ENCODE data around the gene CATSPERZ.
A peak's percentile ranks its signal among the peaks of the same experiment; 100 is the strongest.

CATSPERZ gene

DNA sequence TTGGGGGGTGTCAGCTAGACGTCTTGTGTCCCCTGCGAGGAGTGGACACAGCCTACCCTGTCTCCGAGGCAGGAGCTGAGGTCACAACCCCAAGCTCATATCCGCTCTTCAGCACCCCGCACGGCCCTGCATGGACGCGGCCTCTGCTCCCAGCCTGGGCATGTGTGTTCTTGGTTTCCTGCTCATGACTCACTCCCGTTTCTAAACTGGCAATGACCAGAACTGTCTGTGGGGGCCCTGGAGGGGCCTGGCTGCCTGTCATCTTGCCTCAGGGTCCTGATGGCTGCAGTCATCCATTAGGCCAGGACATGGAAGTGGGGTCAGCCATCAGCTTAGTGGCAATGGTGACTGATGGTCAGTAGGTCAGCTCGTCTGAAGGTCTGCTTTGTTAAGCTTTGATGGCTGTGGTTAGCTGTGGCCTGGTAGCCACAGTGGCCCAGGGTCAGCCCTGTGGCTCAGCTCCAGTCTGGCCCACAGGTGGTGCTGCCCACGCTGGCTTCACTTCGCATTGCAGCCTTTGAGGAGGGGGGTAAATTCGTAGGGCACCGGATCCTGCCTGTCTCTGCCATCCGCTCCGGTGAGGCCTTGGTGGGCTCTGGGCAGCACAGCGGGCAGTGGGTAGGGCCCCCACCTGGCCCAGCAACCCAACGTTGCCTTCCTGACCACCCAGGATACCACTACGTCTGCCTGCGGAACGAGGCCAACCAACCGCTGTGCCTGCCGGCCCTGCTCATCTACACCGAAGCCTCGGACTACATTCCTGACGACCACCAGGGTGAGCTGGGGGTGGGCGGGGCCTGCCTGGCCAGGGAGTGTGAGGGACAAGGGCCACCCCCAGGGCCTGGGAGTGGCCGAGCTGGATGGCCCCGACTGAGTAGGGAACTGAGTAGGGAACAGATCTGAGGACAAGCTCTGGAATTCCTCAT lies 36.9 kb upstream of the CATSPERZ start:
- intact Hi-C loops (cut with DNase I): no loop called here
- no peak for DNase-seq

DNA sequence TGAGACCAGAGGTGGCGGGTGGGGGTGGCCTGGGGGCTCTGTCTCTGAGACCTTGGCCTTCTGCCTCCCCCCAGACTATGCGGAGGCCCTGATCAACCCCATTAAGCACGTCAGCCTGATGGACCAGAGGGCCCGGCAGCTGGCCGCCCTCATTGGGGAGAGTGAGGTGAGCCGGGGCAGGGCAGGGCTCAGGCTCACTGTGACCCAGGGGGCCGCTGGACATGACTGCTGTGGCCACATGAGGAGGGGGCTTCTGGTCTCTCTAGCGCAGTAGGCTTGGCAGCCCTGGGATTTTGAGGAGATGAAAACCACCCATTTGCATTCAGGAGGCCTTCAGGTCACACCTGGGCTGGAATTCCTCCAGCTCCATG lies 36.2 kb upstream of the CATSPERZ start:
- intact Hi-C loops (cut with DNase I): no loop called here
- DNase-seq: no peak

DNA sequence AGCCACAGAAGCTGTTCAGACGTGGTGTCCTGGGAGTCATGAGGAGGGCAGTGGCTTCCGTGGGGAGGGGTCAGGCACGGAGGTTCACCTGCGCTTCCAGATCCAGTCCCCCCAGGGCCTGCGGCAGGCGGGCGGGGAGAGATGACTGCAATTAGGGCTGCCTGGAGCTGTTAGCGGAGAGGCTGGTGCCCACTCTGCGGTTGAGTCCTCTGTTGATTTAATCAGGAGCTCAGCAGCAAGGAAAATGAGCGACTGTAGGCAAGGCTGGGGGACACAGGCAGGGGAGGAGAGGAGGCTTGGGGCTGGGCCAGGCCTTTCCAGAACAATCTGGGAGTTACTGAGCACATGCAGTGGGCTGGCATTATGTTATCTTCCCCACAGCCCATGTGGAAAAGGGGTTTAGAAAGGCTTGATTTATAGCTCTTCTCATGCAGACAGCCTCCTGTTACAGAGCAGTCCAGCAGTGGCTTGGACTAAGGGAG lies 35.7 kb upstream of the CATSPERZ start:
- no peak for DNase-seq
- intact Hi-C loops (cut with DNase I): no loop called here

DNA sequence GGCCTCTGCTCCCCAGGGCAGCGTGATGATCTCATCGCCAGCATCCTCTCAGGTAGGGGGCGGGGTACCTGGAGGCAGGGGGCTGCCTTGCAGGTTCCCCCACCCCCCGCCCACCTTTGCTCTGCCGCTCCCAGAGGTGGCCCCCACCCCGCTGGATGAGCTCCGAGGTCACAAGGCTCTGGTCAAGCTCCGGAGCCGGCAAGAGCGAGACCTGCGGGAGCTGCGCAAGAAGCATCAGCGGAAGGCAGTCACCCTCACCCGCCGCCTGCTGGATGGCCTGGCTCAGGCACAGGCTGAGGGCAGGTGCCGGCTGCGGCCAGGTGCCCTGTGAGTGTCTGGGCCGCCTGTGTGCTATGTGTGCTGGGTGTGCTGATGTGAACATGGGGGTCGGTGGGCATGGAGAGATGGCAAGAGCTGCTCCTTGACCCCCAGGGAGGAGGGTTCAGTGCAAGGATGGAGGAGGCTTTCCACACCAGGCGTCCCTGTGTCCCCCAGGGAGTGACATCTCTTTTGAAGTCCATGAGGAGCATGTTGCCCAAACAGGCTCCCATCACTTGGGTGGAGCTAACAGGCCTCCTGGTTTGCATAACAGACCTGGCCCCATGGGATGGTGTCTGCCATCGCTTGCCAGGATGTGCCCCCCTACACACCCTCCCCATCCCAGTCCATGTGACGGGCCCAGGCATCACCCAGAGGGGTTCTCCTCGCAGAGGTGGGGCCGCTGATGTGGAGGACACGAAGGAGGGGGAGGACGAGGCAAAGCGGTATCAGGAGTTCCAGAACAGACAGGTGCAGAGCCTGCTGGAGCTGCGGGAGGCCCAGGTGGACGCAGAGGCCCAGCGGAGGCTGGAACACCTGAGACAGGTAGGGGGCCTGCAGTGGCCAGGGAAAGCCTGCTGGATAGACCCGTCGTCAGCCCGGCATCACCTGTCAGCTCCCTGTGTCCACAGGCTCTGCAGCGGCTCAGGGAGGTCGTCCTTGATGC lies 34.7 kb upstream of the CATSPERZ start:
- intact Hi-C loops (cut with DNase I): no loop called here
- DNase-seq: no peak

DNA sequence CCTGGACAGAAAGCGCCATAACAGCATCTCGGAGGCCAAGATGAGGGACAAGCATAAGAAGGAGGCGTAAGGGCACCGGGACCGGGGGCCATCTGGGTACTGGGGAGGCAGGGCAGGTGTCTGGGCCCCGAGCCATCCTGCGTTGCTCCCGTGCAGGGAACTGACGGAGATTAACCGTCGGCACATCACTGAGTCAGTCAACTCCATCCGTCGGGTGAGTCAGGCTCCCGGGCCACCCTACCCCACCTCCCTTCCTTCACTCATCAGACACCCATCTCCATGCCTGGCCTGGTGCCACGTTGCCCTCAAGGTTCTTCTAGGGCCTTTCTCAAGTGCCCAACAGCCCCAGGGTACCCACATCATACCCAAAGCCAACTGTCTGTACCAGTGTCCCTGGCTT lies 33.8 kb upstream of the CATSPERZ start:
- DNase-seq: no peak
- intact Hi-C loops (cut with DNase I): no loop called here

DNA sequence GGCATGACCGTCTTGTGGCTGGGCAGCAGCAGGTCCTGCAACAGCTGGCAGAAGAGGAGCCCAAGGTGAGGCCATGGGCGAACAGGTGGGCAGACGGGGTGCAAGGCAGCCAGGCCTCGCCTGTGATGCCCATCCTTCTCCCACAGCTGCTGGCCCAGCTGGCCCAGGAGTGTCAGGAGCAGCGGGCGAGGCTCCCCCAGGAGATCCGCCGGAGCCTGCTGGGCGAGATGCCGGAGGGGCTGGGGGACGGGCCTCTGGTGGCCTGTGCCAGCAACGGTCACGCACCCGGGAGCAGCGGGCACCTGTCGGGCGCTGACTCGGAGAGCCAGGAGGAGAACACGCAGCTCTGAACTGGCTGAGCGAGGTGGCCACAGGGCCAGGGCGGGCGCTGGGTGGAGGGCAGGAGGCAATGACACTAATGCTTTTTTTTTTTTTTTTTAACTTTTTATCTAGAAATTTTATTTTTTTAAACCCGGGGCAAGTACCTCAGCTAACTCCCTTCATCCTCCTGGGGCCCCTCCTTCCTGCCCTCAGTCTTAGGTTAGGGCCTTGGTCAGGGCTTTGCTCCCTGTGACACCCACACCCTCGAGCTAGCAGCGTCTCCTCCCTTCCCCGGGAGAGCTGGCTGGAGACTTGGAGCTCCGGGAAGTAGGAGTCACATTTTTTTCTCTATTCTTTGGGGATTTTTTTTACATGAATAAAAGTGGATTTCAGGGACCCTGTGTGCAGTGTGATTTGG lies 32.8 kb upstream of the CATSPERZ start:
- DNase-seq: no peak
- intact Hi-C loops (cut with DNase I): no loop called here

DNA sequence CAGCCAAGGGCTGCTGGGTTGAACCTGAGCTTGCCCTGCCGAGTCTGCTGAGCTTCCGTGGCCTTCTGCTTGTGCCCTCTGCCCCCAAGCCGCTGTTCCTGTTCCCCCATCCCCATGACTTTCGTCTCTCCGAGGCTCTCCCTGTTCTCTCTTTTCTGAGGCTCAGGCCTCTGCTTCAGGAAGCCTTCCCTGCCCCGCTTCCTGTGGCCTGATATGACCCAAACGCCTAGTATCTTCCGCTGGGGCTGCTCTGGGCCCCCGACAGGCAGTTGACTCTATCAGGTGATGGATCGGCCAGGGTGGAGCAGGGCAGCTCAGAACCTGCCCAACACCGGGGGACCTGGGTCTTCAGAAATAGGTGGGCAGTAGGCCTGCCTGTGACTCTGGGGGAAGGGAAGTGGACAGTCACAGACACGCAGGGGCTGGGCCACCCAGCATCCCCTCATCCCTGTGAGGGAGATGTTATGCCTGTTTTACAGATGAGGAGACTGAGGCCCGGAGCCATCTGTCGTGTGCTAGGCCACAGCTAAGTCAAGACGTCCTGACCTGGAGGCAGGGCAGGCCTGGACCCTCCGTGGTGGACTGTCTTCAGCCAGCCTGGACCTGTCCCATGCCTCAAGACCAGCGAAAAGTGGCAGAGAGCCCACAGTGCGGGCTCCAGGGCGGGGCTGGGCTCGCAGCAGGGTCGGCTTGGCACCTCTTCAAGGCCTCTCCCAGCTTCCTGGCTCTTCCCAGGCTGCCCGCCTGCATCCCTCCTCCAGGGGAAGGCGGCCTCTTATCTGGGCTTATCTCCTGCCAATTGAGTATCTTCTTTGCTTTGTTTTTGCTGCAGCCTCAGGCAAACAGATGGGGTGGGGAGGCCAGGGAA lies 31.9 kb upstream of the CATSPERZ start:
- intact Hi-C loops (cut with DNase I): no loop called here
- DNase-seq: no peak

DNA sequence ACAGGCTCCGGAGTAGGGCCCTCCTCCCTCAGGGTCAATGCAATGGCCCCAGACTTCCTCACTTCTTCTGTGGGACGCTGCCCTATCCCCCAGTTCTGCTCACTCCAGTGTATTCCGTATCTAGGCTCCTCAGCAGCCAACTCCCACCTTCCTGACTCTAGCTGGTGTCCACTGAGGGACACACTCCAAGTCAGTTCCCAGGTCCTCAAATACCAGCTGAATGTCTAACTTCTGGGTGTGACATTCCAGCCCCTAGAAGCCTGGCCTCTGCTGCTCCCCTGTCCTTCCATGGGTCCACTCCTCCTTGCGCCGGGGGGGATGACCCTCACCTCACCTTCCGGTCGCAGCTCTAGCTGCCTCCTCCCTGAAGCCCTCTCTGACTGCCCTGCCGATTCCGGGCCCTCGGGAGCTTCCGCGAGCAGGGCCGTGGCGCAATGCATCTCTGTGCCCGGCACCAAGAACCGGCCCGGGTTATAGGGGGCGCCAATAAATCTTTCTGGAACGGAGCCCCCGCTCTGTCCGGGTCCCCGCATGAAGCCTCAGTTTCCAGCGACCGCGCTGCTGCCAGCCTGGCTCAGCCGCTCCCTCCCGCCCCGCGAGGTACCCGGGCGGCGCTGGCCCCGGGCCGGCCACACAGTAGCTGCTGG lies 31.1 kb upstream of the CATSPERZ start:
- peak in 17 of 42 donors; percentile 28 to 72 (median 52) for DNase-seq
- intact Hi-C loops (cut with DNase I): no loop called here

DNA sequence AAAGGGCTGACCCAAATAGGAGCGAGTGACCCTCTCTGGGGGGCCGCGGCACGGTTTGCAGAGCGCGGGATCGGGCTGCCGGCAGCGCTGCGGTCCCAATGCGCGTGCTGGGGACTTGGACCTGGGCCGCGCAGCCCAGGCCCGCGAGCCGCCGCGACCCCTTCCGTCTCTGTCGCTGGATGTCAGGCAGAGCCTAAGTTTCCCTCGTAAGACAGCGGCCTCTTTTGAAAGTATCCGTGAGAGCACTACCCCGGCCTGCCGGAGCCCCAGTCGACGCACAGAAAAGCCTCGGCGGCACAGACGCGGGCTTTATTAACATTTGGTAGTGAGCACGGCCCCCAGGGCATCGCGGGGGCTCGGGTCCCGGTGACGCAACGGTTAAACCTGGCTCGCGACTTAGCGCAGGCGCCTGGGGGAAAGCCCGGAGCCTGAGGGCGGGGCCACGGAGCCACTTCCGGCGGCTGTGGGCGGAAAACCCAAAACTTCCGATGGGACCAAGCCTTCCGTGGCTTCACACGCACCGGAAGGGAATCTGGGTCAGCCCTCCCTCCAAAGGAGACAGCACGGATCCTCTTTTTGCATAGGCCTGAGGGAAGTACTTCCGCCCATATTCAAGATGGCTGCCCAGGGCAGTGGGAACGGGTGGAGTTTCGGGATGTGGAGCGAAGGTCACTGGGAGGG lies 30.5 kb upstream of the CATSPERZ start:
- intact Hi-C loops (cut with DNase I): loop anchor here (2.0 kb wide), 2 partner anchors 15 to 35 kb away; partner anchors contain the start of genes BAD, ESRRA and GPR137
- DNase-seq: peak; percentile 98 to 100 (median 99)

DNA sequence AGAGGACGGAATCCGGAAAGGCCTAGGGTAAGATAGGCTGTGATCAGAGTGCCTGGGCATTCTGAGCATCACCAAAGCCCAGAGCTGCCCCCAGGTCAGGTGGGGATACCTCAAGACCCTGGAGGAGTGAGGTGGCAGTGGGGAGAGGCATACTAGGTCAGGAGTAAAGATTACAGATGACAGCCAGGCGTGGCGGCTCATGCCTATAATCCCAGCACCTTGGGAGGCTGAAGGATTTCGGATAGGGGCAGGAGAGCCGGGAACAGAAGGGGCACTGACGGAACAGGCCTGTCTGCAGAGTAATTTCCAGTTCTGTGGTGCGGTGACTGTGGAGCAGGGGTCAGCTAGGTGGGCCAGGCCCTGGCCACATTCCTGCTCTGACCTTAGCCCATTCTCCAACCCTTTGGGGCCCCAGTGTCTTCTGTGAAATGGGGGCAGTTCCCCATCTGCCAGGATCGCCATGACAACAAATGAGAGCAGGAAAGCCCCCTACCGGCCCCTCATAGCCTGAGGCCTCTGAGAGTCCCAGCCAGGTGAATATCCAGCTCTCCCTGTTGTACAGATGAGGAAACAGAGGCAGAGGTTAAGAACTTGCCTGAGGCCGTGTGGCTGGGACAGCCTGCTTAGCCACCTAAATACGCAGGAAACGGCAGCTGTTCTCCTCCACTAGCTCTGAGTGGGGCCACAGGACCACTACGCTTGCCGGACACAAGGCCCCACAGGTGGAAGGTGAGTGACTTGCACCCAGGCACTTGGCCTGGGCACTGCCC lies 24.9 kb upstream of the CATSPERZ start:
- intact Hi-C loops (cut with DNase I): no loop called here
- no peak for DNase-seq

DNA sequence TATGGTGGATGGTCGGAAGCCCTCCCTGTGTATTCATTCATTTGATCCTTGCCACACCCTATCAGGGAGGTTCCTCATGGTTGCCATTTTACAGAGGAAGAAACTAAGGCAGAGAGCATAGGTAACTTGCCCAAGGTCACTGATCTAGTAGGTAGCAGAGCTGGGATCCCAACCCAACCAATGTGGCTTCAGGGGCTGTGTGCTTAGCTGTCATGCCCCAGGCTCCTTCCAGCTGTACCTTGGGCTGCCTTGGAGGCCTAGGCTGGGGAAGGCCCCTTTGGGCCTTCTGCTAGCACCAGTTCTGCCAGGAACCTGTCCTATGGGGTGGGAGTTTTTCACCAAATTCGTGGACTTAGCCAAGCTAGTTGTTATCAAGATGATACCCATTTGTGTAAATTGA lies 24.3 kb upstream of the CATSPERZ start:
- intact Hi-C loops (cut with DNase I): no loop called here
- DNase-seq: no peak

DNA sequence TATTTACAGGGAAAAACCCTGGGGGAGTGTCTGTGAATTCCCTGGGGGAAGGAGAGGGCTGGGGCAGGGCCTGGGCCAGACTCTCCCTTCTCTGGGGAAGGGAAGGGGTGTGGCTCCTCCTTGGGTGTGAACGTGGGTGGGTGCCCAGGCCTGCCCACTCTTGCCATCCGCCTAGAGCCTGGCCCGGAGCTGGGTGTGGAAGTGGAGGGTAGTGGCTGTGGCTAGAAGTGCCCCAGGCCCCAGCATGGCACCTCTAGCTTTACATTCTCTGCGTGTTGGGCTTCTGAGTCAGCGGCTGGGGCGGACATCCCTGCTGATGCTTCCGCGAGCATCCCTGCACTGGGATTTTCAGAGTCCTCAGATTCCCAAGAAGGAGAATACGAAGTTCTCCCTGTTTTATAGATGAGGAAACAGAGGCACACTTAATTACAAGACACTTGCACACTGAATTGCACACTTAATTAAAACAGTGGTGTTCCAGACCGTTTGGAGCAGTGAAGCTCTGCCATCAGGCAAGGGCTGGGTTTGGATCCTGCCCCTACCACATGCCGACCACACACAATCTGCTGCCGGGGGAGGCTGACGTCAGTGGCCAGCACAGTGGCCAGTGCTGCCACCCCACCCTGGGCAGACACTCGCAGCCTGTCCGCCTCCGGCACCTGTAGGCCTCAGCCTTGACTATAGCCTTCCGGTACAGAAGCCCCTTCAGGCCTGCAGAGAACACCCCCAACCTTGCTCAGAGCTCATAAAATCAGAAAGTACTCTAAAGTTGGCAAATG lies 23.3 kb upstream of the CATSPERZ start:
- DNase-seq: no peak
- intact Hi-C loops (cut with DNase I): no loop called here

DNA sequence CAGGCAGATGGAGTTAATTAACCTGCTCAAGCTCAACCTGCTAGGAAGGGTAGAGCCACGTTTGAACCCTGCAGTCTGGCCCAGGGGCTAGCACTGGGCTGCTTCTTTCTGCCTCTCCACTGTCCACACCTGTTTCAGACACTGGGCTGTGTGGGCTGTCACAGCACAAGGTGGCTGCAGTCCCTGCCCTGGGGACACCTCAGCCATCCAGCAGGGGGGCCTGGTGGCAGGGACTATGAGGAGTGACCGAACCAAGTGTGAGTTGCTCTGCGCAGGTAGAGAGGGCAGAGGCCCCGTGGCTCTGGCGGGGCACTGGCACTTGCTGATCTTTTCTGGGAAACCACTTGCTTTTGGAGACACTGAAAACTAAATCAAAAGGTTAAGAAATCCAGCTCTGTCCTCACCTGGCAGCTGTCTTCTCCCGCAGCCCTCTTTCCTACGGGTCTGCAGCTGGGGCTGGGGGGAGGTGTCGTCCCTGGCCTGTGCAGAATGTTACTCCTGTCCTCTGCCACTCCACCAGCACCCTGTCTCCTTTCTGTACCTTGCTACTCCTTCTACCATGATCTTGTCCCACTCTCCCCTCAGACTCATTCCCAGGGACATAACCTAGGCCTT lies 21.5 kb upstream of the CATSPERZ start:
- intact Hi-C loops (cut with DNase I): no loop called here
- DNase-seq: no peak

DNA sequence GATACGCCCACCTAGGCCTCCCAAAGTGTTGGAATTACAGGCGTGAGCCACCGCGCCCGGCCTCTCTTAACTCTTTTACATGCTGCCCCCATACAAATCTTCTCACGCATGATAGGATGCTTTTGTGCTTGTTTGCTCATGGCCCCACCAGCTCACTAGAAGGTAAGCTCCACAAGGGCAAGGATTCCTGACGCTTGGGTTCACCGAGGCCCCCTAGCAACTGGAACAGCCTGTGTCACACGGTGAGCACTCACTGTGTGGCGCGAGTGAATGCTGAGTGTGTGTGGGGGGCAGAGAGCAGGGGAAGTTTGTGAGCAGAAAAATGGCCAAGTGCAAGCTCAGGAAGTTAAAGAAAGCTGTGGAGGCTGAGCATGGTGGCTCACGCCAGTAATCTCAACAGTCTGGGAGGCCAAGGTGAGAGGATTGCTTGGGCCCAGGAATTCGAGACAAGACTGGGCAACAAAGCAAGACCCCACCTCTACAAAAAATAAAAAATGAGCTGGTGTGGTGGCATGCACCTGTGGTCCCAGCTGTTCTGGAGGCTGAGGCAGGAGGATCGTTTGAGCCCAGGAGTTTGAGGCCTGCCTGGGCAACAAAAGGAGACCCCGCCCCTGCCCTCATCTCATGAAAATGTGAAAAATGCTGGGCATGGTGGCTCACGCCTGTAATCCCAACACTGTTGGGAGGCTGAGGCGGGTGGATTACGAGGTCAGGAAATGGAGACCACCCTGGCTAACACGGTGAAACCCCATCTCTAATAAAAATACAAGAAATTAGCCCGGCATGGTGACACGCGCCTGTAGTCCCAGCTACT lies 18.0 kb upstream of the CATSPERZ start:
- no peak for DNase-seq
- intact Hi-C loops (cut with DNase I): no loop called here
